BE2C (cell line): ENCODE data around the gene FMOD. TPM values are rescaled to one million over a fixed set of nuclear protein-coding genes. Genes with fewer than 3 reads are reported as not detected.

ENCODE experiments used
- DNase-seq: peaks from one replicate; pipeline ENCODE4 v3.0.0-alpha.2; 2020
- H3K27me3 ChIP-seq: fragments of 250-450 bp; sonication (Bioruptor Pico); 2 replicates; pipeline ENCODE4 v1.5.1; 2020; ENCODE audit warnings: mild to moderate bottlenecking
- H3K36me3 ChIP-seq: fragments of 250-450 bp; sonication (Bioruptor Pico); 2 replicates; pipeline ENCODE4 v1.5.1; 2020; ENCODE audit warnings: mild to moderate bottlenecking
- H3K4me1 ChIP-seq: fragments of 250-450 bp; sonication (Bioruptor Pico); 2 replicates; pipeline ENCODE4 v1.5.1; 2020
- H3K4me3 ChIP-seq: 2 replicates; pipeline ENCODE4 v1.5.1; 2011; ENCODE audit warnings: low read depth, low read length
- H3K9me3 ChIP-seq: fragments of 250-450 bp; sonication (Bioruptor Pico); 2 replicates; pipeline ENCODE4 v1.5.1; 2020
- CTCF ChIP-seq: IDR thresholded peaks from 2 replicates; pipeline ENCODE4 v1.5.1; 2012; ENCODE audit warnings: mild to moderate bottlenecking, low read depth, low read length
- polyA plus RNA-seq: library from polyadenylated mRNA; unstranded; fragments of >200 nt; gene quantifications from one replicate; pipeline ENCODE4 v1.2.1, GENCODE V29; 2012; ENCODE audit warnings: low read depth, missing spikeins; ENCODE audit not compliant: insufficient read length, insufficient read depth

Gene FMOD
- 0.85 TPM for polyA plus RNA-seq

GRCh38 chr1:203351037-203351625 is at the start of gene FMOD:
Gene FMOD (minus strand): TSS chr1:203351122. CDS start chr1:203348270, 2,852 bp downstream.
- Histone ChIP-seq H3K36me3 (no peaks in the 10 kb centered on the region), H3K27me3 (no peaks in the 10 kb centered on the region), H3K4me1 (no peaks in the 10 kb centered on the region), H3K9me3 (no peaks in the 10 kb centered on the region), H3K4me3 (no peak within 1 kb of the TSS)
- DNase-seq, result no peak
- TF ChIP-seq CTCF, result peak; percentile 29

GRCh38 chr1:203396595-203397194 is 45.8 kb upstream of the FMOD start:
- Histone ChIP-seq H3K9me3 (no peaks in the 10 kb centered on the region), H3K36me3 (no peaks in the 10 kb centered on the region), H3K27me3 (no peaks in the 10 kb centered on the region), H3K4me1 (no peaks in the 10 kb centered on the region), H3K4me3 (no peak overlapping the region)
- no peak for DNase-seq
- no peak for TF ChIP-seq CTCF

GRCh38 chr1:203395751-203396150 is 44.8 kb upstream of the FMOD start:
- H3K9me3 ChIP-seq, result no peaks in the 10 kb centered on the region
- no peaks in the 10 kb centered on the region for H3K4me1 ChIP-seq
- no peak for DNase-seq
- TF ChIP-seq CTCF, result no peak
- no peaks in the 10 kb centered on the region for H3K36me3 ChIP-seq
- no peaks in the 10 kb centered on the region for H3K27me3 ChIP-seq
- no peak overlapping the region for H3K4me3 ChIP-seq

- no peak for DNase-seq
- Histone ChIP-seq H3K4me3 (no peak overlapping the region), H3K4me1 (no peaks in the 10 kb centered on the region), H3K27me3 (no peaks in the 10 kb centered on the region), H3K9me3 (no peaks in the 10 kb centered on the region), H3K36me3 (no peaks in the 10 kb centered on the region)
- no peak for TF ChIP-seq CTCF
These were observed 39.4 kb upstream of the FMOD start for GRCh38 chr1:203390298-203390697.

DNA sequence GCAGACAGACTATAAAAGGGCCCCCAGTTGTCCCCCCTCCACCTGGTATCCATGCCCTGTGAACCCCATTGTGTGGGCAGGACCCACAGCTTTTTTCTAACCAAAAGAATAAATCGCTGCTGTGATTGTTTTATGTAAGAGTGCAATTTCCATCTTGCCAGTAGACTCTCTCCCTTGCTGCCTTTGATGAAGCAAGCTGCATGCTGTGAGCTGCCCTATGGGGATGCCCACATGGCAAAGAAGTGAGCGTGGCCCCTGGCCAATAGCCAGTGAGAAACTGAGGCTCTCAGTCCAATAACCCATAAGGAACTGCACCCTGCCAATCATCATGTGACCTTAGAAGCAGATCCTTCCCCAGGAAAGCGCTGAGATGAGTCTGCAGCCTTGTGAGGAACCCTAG is 37.8 kb upstream of the FMOD start:
- Histone ChIP-seq H3K36me3 (no peaks in the 10 kb centered on the region), H3K27me3 (no peaks in the 10 kb centered on the region), H3K4me1 (no peaks in the 10 kb centered on the region), H3K4me3 (no peak overlapping the region), H3K9me3 (no peaks in the 10 kb centered on the region)
- TF ChIP-seq CTCF, result no peak
- DNase-seq, result no peak

- Histone ChIP-seq H3K36me3 (no peaks in the 10 kb centered on the region), H3K27me3 (no peaks in the 10 kb centered on the region), H3K4me3 (no peak overlapping the region), H3K4me1 (no peaks in the 10 kb centered on the region), H3K9me3 (no peaks in the 10 kb centered on the region)
- DNase-seq, result no peak
- no peak for TF ChIP-seq CTCF
These were observed 31.1 kb upstream of the FMOD start for GRCh38 chr1:203382026-203382425.
